Vein endothelial cell (primary cell): ENCODE results near the gene STX4. TPM values are rescaled to one million over a fixed set of nuclear protein-coding genes. Genes with fewer than 3 reads are reported as not detected.

Experiments used
- total RNA-seq: library from RNA; depleted of rRNA; stranded (reverse); fragments of >200 nt; gene quantifications from 2 replicates; pipeline ENCODE4 v1.2.3, GENCODE V29; 2012

STX4 gene, protein sequence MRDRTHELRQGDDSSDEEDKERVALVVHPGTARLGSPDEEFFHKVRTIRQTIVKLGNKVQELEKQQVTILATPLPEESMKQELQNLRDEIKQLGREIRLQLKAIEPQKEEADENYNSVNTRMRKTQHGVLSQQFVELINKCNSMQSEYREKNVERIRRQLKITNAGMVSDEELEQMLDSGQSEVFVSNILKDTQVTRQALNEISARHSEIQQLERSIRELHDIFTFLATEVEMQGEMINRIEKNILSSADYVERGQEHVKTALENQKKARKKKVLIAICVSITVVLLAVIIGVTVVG
- 22.5 and 25.1 TPM in 2 replicates for total RNA-seq

DNA sequence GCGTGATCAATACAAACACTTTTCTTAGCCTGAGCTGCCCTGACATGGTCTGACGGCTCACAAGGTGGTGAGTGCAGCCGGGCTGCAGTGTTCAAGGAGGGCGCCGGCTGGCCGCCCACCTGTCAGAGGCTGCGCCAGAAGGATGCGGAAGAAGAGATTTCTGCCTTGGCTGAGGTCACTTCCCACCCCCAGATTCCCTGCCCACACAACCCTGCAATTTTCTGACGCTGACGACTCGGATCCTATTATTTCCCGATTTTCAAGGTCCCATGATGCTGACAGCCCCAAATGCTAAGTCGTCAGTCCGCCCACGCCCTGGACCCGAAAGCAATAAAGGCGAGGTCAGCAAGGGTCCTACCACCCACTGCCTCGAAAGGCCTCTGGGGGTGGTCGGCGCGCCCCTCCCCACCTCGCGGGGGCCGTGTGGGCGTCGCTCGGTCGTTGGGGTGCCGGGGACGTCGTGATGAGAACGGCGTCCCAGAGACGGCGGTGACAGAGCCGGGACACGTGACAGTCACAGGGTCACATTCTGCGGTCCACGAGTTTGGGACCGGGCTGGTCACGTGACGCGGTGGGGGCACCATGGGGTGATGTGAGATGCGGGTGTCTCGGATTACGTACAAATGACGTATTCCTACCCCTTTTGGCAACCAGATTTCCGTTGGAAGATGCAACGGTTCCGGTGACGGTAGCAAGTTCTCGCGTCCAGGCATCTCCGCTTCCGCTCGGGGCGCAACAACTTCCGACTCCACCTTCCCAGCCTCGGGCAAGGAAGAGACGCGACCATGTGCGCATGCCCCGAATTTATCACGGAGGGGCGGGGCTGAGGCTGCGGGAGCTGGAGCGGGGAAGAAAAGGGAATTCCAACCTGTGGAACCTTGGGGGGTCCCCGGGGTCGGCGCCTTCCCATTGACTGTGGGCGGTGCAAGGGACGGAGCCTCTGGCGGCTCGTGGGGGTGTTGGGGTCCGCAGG is at the start of gene STX4:
STX4 (plus strand) TSS at position 823 of the 973 bp plus-strand sequence. CDS start 248 bp downstream, outside the sequence.

DNA sequence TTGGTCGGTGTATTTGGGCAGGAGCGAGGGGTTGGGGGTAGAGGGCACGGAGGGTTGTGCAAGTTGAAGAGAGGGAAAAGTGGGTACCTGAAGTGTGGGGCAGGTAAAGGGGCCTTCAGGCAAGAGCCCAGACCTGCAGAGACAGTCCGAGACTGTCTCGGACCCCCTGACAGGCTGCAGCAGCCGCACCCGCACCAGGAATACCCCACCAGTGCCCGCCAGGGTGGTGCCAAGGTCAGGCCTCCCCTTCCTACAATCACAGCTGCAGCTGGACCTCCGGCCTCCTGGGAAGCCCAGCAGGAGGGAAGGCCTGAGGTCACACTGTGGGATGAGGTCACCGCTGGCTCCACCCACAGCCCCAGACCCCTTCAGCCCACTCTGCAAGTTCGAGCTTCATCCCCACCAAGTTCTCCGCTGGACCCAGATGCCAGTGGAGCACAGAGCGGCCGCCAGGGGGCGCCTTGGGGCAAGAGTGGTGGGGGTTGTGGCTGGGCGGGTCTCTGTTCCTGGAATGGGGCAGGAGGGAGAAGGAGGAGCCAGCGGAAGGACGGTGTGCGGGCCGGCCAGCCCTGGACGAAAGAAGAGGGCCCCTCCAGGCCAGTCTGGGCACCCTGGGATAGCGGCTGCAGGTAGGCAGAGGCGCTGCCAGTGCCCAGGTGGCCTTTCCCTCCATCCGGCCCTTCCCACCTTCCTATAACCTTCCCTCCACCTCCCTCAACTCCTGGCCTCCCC is 48.5 kb upstream of the STX4 start, which contains the start of gene HSD3B7:
HSD3B7 (plus strand) TSS at position 539 of the 732 bp plus-strand sequence. CDS start 452 bp downstream, outside the sequence.

DNA sequence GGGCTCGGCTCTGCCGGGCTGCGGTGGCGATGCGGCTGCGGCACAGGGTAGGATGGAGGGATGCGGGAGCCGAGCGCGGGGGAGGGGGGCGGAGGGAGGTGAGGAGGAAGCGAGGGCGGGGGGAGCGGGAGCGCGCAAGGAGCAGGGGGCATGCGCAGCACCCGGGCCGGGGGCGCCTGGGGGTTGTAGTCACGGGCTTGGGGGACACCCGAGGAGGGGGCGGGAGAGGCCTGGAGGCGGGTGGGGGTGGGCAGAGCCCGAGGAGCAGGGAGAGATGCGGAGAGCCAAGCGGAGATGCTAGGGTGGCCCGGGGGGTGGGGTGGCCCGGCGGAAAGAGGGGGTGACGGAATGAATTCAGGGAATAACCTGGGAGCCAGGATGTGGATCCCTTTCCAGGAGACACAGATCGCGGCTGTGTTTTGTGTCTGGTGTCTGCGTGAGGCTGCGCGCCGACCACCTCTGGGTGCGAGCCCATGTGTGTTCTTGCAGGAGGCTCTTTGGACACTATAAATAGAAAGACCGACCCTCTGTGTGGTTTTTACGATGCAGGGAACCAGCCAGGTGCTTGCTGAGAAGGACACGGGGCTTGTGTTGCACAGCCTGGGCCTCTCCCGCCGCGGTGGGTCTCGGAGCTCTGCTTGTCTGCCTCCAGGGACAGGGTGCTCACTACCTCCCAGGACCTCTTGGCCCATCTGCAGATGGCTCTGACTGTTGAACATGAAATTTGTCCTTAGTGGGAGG is 22.6 kb upstream of the STX4 start, which contains the start of gene STX1B:
STX1B (minus strand) TSS at position 54 of the 741 bp plus-strand sequence. CDS start 242 bp downstream, outside the sequence.

DNA sequence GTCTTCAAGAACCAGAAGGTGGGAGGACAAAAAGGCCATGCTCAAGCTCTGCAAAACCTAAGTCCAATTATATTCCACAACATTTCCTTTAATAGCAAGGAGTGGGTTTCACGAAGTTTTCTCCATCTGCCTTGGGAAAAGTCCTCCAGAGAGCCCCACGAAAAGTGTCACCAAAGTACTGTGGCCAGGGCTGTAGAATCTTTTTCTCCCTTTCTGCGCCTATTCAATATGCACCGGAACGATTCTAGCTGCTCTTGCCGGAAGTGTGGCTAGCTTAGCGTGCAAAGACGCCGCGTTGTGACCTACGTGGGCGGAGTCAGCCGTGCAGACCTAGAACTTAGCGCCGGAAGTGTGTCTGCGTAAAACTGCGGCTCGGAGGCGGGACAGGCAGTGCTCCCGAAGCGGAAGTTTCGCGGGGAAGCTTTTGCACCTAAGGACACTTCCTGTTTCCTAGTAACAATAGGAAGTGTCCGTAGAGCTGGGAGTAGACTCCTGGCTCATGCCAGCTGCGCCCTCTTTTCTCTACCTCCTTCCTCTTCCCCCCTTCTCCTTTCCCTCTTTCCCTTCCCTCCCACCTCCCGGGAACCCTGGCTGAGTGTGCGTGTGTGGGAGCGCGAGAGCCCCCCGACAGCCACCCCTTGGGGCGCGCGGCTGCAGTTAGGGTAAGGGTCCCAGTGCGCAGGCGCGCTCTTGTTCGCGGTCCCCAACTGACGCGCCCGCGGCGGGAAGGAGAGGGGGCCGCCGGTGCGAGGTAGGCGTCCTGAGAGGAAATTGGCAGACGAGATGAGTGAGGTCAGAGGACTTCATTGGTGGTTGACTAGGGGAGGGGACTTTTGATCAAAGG is 40.8 kb downstream of the STX4 start, which contains the start of the genes ZNF646 and ZNF668:
ZNF646 (plus strand) TSS at position 453 of the 844 bp plus-strand sequence. CDS start 1,903 bp downstream, outside the sequence.
ZNF668 (minus strand) TSS at position 271 of the 844 bp plus-strand sequence. CDS start 9,781 bp downstream, outside the sequence.

DNA sequence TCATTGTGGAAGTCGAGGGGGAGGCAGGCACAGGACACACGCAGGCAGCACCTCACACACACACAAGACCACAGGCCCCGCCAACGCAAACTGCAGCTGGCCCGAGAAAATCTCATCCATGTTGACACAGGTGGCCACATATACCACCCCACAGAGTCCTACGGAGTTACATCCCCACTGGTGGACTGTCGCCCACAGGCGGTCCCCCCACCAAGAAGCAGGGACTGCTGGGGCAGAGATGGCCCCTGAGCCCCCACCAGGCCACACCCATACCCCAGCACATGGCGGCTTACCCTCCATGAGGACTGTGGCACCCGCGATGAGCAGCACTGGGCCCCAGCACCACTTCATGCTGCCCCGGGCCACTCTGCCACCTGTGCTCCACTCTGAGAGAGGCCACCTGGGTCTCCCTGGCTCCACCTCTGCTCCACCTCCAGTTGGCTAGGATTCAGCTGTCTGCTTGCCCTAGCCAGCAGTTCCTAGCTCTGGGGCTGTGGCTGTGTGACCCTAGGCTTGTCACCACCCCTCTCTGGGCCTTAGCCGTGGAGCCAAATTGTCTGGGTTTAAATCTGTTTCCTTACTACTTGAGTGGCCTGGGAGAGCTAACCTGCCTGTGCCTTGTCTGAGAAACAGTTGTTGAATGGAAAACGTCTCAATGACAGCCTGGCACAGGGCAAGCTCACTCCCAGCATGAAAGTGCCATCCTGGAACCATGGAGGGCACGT is 55.3 kb downstream of the STX4 start, which contains the start of gene PRSS53:
PRSS53 (minus strand) TSS at position 485 of the 725 bp plus-strand sequence; CDS start at position 351, 134 bp downstream.

Other genes starting within 250 kb of the STX4 start
- 13.9 and 18.3 TPM in 2 replicates for gene ZNF629, start 246.4 kb upstream of the STX4 start, total RNA-seq
- gene BCL7C, start 139.5 kb upstream of the STX4 start, total RNA-seq, result 25.7 and 31.0 TPM in 2 replicates
- gene CTF1, start 136.9 kb upstream of the STX4 start, total RNA-seq, result 0.19 and 0.65 TPM in 2 replicates
- 33.7 and 42.1 TPM in 2 replicates for gene FBXL19, start 110.0 kb upstream of the STX4 start, total RNA-seq
- gene ORAI3, start 84.5 kb upstream of the STX4 start, total RNA-seq, result 24.2 and 26.8 TPM in 2 replicates
- 5.1 and 16.0 TPM in 2 replicates for gene SETD1A, start 75.8 kb upstream of the STX4 start, total RNA-seq
- 15.6 and 22.2 TPM in 2 replicates for gene HSD3B7, start 48.4 kb upstream of the STX4 start, total RNA-seq
- 0.33 and 0.48 TPM in 2 replicates for gene STX1B, start 22.9 kb upstream of the STX4 start, total RNA-seq
- 12.4 and 16.0 TPM in 2 replicates for gene ZNF668, start 40.7 kb downstream of the STX4 start, total RNA-seq
- gene ZNF646, start 40.9 kb downstream of the STX4 start, total RNA-seq, result 20.8 and 23.5 TPM in 2 replicates
- 1.3 and 2.3 TPM in 2 replicates for gene PRSS53, start 55.4 kb downstream of the STX4 start, total RNA-seq
- 60.6 and 96.4 TPM in 2 replicates for gene VKORC1, start 61.2 kb downstream of the STX4 start, total RNA-seq
- gene BCKDK, start 74.8 kb downstream of the STX4 start, total RNA-seq, result 45.9 and 56.5 TPM in 2 replicates
- 36.1 and 40.2 TPM in 2 replicates for gene KAT8, start 84.1 kb downstream of the STX4 start, total RNA-seq
- gene PRSS8, start 102.2 kb downstream of the STX4 start, total RNA-seq, result not detected in 2 replicates
- 0.10 and 0.65 TPM in 2 replicates for gene PRSS36, start 116.5 kb downstream of the STX4 start, total RNA-seq
- gene FUS, start 146.6 kb downstream of the STX4 start, total RNA-seq, result 45.4 and 58.8 TPM in 2 replicates
- 33.2 and 53.9 TPM in 2 replicates for gene PYCARD, start 169.2 kb downstream of the STX4 start, total RNA-seq
- gene TRIM72, start 180.6 kb downstream of the STX4 start, total RNA-seq, result under 0.01 TPM in 1 of 2 replicates, not detected in the other
- not detected in 2 replicates for gene PYDC1, start 183.6 kb downstream of the STX4 start, total RNA-seq
- not detected in 2 replicates for gene ITGAM, start 226.4 kb downstream of the STX4 start, total RNA-seq